Common myeloid progenitor, CD34-positive (primary cell): ENCODE data around the gene CEACAM1.
"Not testable (repeated sequence)": the region's sequence is repeated elsewhere in the genome, so short reads cannot be mapped to it uniquely, and the experiment has no call there.

Source experiments
- CTCF ChIA-PET: fragments of 350-600 bp; sonication (Branson Sonifier 250); formaldehyde crosslinking; loops from one replicate; lab custom pipeline; 2021; ENCODE audit warnings: antibody characterized with exemption; lab: Charles Lee
- POLR2A ChIA-PET: fragments of 350-600 bp; sonication (Branson Sonifier 250); formaldehyde crosslinking; loops from one replicate; lab custom pipeline; 2021; ENCODE audit warnings: antibody characterized with exemption; lab: Charles Lee
- DNase-seq, 3 donors: peaks; one replicate each; pipeline versions ENCODE4 v3.0.0 to v3.0.0-alpha.2; 2013
- H3K27ac ChIP-seq, 2 experiments: 1 replicate in 1 of 2; 2 replicates in 1 of 2; pipeline ENCODE4 v1.7.0; 2013; ENCODE audit warnings: inconsistent platforms in 2 of 2, low read length in 2 of 2, mild to moderate bottlenecking in 2 of 2, low read depth in 1 of 2, moderate library complexity in 1 of 2; ENCODE audit not compliant: severe bottlenecking in 2 of 2, insufficient read depth in 1 of 2, poor library complexity in 1 of 2
- H3K27me3 ChIP-seq, 5 experiments: replicated peaks in 2 of 5; 1 replicate in 3 of 5; 2 replicates in 2 of 5; pipeline versions ENCODE4 v1.6.1 to v1.7.0; 2013; ENCODE audit warnings: low read length in 4 of 5, mild to moderate bottlenecking in 2 of 5, moderate library complexity in 2 of 5, inconsistent platforms in 1 of 5; ENCODE audit not compliant: insufficient read depth in 5 of 5, control insufficient read depth in 4 of 5
- H3K36me3 ChIP-seq, 4 experiments: 1 replicate in 2 of 4; 2 replicates in 2 of 4; pipeline versions ENCODE4 v1.6.1 to v1.7.0; 2013; ENCODE audit warnings: low read length in 3 of 4, control low read depth in 1 of 4, mild to moderate bottlenecking in 1 of 4; ENCODE audit not compliant: control insufficient read depth in 4 of 4, insufficient read depth in 4 of 4
- H3K4me1 ChIP-seq, 4 experiments: 1 replicate in 3 of 4; 2 replicates in 1 of 4; pipeline versions ENCODE4 v1.6.1 to v1.7.1; 2013; ENCODE audit warnings: low read length in 3 of 4, mild to moderate bottlenecking in 3 of 4, control low read depth in 1 of 4, inconsistent platforms in 1 of 4, moderate library complexity in 1 of 4; ENCODE audit not compliant: control insufficient read depth in 4 of 4, insufficient read depth in 4 of 4; ENCODE audit errors: control extremely low read depth in 1 of 4
- H3K4me3 ChIP-seq, 7 experiments: 1 replicate in 4 of 7; 2 replicates in 3 of 7; pipeline versions ENCODE4 v1.5.1 to v1.7.0; 2013; ENCODE audit warnings: mild to moderate bottlenecking in 7 of 7, low read length in 6 of 7, moderate library complexity in 6 of 7, inconsistent platforms in 2 of 7, low read depth in 2 of 7, control low read depth in 1 of 7; ENCODE audit not compliant: insufficient read depth in 4 of 7, control insufficient read depth in 1 of 7; ENCODE audit errors: extremely low read depth in 1 of 7
- H3K9me3 ChIP-seq, 5 experiments: 1 replicate in 4 of 5; 2 replicates in 1 of 5; pipeline versions ENCODE4 v1.6.1 to v1.7.1; 2013; ENCODE audit warnings: low read length in 4 of 5, mild to moderate bottlenecking in 2 of 5, inconsistent platforms in 1 of 5, low read depth in 1 of 5, moderate library complexity in 1 of 5; ENCODE audit not compliant: control insufficient read depth in 4 of 5, insufficient read depth in 2 of 5; ENCODE audit errors: control extremely low read depth in 1 of 5
- WGBS: methylation state at CpG from one replicate; pipeline ENCODE4 v1.1.5; 2013; ENCODE audit not compliant: insufficient coverage; 5-methylcytosine and 5-hydroxymethylcytosine counted together

Gene CEACAM1

DNA sequence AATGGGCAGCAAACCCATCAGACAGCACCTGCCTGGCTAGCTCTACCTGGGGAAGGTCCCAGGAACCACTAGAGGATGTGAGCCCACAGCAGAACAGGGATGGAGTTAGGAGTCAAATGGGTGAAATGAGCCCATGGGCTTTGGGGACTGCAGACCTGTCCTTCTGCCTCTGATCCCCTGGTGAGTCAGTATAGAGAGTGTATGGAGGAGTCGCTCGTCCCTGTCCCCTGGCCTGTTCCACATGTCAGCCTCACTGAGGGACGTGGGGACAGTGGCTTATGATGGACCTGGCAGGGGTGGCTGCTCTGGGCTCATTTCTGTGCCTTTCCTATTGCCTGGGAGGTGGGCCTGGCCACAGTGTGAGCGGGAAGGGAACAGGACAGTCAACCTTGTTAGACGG, 4.0 kb downstream of the CEACAM1 start:
- ChIA-PET CTCF (no interaction called here), POLR2A (no interaction called here)
- H3K4me3 ChIP-seq = peak overlapping the region in 2 of 7 experiments; percentile 1 to 16
- peaks cover 15 to 46% (median 31%) of the 10 kb centered on the region in 4 experiments for H3K4me1 ChIP-seq
- H3K27me3 ChIP-seq = no peaks in the 10 kb centered on the region
- no peak for DNase-seq
- H3K36me3 ChIP-seq = no peaks in the 10 kb centered on the region
- WGBS = 95% methylated on average over 5 of the region's 5 CpGs
- no peak overlapping the region for H3K27ac ChIP-seq
- H3K9me3 ChIP-seq = no peaks in the 10 kb centered on the region

- DNase-seq, H3K27me3 ChIP-seq, H3K36me3 ChIP-seq, POLR2A ChIA-PET, H3K4me3 ChIP-seq, H3K9me3 ChIP-seq, H3K27ac ChIP-seq: not testable (repeated sequence)
- WGBS = 97% methylated on average over 11 of the region's 12 CpGs
- H3K4me1 ChIP-seq = peaks cover 5 to 29% (median 18%) of the 10 kb centered on the region in 4 experiments
- CTCF ChIA-PET = interaction anchor here (1.3 to 1.6 kb wide), 2 partner anchors 53 to 72 kb away, joined by 3 to 4 read pairs; no protein-coding TSS in a partner anchor
Measured at GRCh38 chr19:42522262-42522661, 6.0 kb downstream of the CEACAM1 start.

DNA sequence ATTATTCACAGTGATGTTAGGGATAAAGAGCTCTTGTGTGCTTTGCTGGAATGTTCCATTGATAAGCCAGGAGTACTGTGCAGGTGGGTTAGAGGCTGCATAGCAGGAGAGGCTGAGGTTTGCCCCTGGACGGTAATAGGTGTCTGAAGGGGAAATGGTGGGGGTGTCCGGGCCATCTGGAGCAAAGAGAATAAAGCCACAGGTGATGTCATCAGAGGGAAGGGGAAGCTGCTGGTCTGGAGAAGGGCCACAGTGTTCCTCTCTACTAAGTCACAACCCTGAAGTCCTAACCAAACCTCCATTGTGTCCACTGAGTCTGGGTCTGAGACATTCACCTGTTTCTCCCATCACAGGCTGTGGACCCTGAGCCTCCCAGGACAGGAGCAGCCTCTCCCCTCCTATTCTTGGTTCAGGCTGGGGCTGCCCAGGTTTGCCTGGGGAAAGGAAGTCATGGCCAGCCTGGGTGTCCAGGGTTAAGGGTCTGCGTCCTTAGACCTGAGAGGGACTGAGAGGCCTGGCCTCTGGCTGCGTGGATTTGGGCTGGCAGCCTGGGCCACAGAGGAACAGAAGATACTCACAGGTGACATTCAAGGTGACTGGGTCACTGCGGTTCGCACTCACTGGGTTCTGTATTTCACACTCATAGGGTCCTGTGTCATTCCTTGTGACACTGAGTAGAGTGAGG, 6.8 kb downstream of the CEACAM1 start:
- CTCF ChIA-PET = interaction anchor here (0.8 to 1.5 kb wide), 3 partner anchors 49 to 89 kb away, joined by 3 read pairs; no protein-coding TSS in a partner anchor

DNA sequence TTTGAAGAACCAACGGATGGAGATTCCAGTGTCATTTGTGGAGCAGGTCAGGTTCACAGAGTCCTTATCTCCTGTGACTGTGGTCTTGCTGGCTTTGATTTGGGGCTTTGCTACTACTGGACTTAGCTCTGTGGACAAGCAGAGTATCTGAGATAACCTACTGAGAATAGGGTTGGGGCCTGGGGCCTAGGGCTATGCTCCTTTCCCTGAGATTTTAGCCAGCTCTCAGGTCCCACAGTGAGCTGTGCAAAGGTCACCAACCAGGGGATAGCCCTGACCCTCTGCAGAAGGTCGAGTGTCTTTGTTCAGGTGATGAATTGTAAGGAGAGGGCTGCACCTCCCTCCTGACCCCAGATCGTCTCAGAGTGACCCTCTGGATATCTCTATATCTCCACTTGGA, 9.2 kb downstream of the CEACAM1 start:
- Histone ChIP-seq H3K9me3 (peaks cover 0 to 2% (median 0%) of the 10 kb centered on the region in 5 experiments), H3K27me3 (no peaks in the 10 kb centered on the region), H3K36me3 (no peaks in the 10 kb centered on the region), H3K27ac (no peak overlapping the region), H3K4me1 (peaks cover 3 to 23% (median 13%) of the 10 kb centered on the region in 4 experiments), H3K4me3 (no peak overlapping the region)
- CTCF ChIA-PET = interaction anchor here (0.9 to 1.3 kb wide), 2 partner anchors 68 to 78 kb away, joined by 3 to 4 read pairs; no protein-coding TSS in a partner anchor
- DNase-seq = no peak
- POLR2A ChIA-PET = no interaction called here
- WGBS = 100% methylated on average over 2 of the region's 3 CpGs

More for the DNA sequence above, 6.8 kb downstream of the CEACAM1 start:
- no peak overlapping the region for H3K27ac ChIP-seq
- POLR2A ChIA-PET = no interaction called here
- no peaks in the 10 kb centered on the region for H3K36me3 ChIP-seq
- 70% methylated on average over 6 of the region's 6 CpGs for WGBS
- peak; percentile 11 to 65 (median 58) for DNase-seq
- H3K9me3 ChIP-seq = peaks cover 0 to 2% (median 0%) of the 10 kb centered on the region in 5 experiments
- H3K27me3 ChIP-seq = no peaks in the 10 kb centered on the region
- H3K4me1 ChIP-seq = peaks cover 5 to 29% (median 17%) of the 10 kb centered on the region in 4 experiments
- H3K4me3 ChIP-seq = no peak overlapping the region

DNA sequence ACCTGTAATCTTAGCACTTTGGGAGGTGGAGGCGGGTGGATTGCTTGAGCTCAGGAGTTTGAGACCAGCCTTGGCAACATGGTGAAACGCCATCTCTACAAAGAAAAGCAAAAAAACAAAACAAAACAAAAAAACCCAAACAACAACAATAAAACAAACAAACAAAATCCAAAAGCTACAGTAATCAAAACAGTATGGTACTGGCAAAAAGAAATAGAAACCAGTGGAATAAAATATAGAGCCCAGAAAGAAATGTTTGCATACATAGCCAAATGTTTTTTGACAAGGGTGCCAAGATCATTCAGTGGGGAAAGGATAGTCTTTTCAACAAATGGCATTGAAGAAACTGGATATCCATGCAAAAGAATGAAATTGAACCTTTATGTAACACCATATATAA, 11.5 kb downstream of the CEACAM1 start:
- WGBS = no CpG with 5 or more reads among the region's 2 CpGs
- ChIA-PET POLR2A (no interaction called here), CTCF (no interaction called here)
- Histone ChIP-seq H3K36me3 (no peaks in the 10 kb centered on the region), H3K27me3 (no peaks in the 10 kb centered on the region), H3K9me3 (peaks cover 0 to 2% (median 0%) of the 10 kb centered on the region in 5 experiments), H3K27ac (no peak overlapping the region), H3K4me1 (peaks cover 0 to 9% (median 4%) of the 10 kb centered on the region in 4 experiments), H3K4me3 (no peak overlapping the region)
- no peak for DNase-seq

DNA sequence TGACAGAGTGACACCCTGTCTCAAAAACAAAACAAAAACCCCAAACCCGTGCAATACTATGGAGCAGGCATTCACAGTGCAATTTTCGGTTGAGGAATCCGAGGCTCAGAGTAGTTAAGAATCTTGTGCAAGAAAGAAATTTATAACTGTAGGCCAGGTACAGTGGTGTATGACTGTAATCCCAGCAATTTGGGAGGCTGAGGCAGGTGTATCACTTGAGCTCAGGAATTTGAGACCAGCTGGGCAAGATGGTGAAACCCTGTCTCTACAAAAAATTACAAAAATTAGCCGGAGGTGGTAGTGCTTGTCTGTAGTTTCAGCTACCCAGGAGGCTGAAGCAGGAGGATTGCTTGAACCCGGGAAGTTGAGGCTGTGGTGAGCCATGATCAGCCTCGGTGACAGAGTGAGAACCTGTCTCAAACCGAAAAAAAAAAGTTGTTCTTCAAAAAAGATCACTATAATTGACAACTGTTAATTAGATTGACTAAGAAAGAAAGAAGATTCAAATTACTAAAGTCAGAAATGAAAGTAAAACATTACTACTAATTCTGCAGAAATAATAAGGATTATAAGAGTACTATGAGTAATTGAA, 12.9 kb downstream of the CEACAM1 start:
- Histone ChIP-seq H3K27me3 (no peaks in the 10 kb centered on the region), H3K27ac (no peak overlapping the region), H3K36me3 (peaks cover 0 to 6% (median 2%) of the 10 kb centered on the region in 4 experiments), H3K4me1 (no peaks in the 10 kb centered on the region), H3K9me3 (peaks cover 0 to 2% (median 0%) of the 10 kb centered on the region in 5 experiments), H3K4me3 (no peak overlapping the region)
- no peak for DNase-seq
- WGBS = 100% methylated on average over 3 of the region's 7 CpGs
- ChIA-PET CTCF (interaction anchor here (1.0 kb wide), 1 partner anchor 41 kb away, joined by 3 read pairs; no protein-coding TSS in a partner anchor), POLR2A (no interaction called here)

GRCh38 chr19:42514449-42514848, 13.8 kb downstream of the CEACAM1 start:
- ChIA-PET CTCF (interaction anchor here (1.0 kb wide), 1 partner anchor 14 kb away, joined by 3 read pairs; no protein-coding TSS in a partner anchor), POLR2A (no interaction called here)
- Histone ChIP-seq H3K27ac (no peak overlapping the region), H3K36me3 (peaks cover 0 to 6% (median 2%) of the 10 kb centered on the region in 4 experiments), H3K4me3 (no peak overlapping the region), H3K9me3 (peaks cover 0 to 2% (median 0%) of the 10 kb centered on the region in 5 experiments), H3K4me1 (no peaks in the 10 kb centered on the region), H3K27me3 (no peaks in the 10 kb centered on the region)
- no peak for DNase-seq
- 100% methylated on average over 1 of the region's 1 CpG for WGBS
